Neural progenitor cell (in vitro differentiated cells): Measurements from ENCODE around the gene CD83. TPM values are rescaled to one million over a fixed set of nuclear protein-coding genes. Genes with fewer than 3 reads are reported as not detected.

Experiments used
- DNase-seq: peaks from one replicate; pipeline ENCODE4 v3.0.0-alpha.2; 2016; ENCODE audit warnings: low spot score
- H2AFZ ChIP-seq: fragments of 200-600 bp; sonication (generic); replicated peaks from 2 replicates; pipeline ENCODE4 v1.6.1; 2016; ENCODE audit warnings: antibody characterized with exemption
- H3F3A ChIP-seq: fragments of 200-600 bp; sonication (generic); 2 replicates; pipeline ENCODE4 v1.6.1; 2016; ENCODE audit warnings: antibody characterized with exemption, low read depth
- H3K27ac ChIP-seq: fragments of 200-600 bp; sonication (generic); 2 replicates; pipeline ENCODE4 v1.5.1; 2016; ENCODE audit warnings: mild to moderate bottlenecking
- H3K27me3 ChIP-seq: fragments of 200-600 bp; sonication (generic); 2 replicates; pipeline ENCODE4 v1.6.1; 2016; ENCODE audit warnings: mild to moderate bottlenecking, moderate library complexity
- H3K36me3 ChIP-seq: fragments of 200-600 bp; sonication (generic); 2 replicates; pipeline ENCODE4 v1.5.1; 2016
- H3K4me1 ChIP-seq: fragments of 200-600 bp; sonication (generic); 2 replicates; pipeline ENCODE4 v1.6.1; 2016; ENCODE audit warnings: mixed run types
- H3K4me2 ChIP-seq: fragments of 200-600 bp; sonication (generic); 2 replicates; pipeline ENCODE4 v1.6.1; 2016
- H3K4me3 ChIP-seq: fragments of 200-600 bp; sonication (generic); 2 replicates; pipeline ENCODE4 v1.5.1; 2016
- H3K79me2 ChIP-seq: fragments of 200-600 bp; sonication (generic); 2 replicates; pipeline ENCODE4 v1.6.1; 2016; ENCODE audit warnings: low read depth
- H3K9ac ChIP-seq: fragments of 200-600 bp; sonication (generic); 2 replicates; pipeline ENCODE4 v1.6.1; 2016
- H3K9me3 ChIP-seq: fragments of 200-600 bp; sonication (generic); 2 replicates; pipeline ENCODE4 v1.5.1; 2016; ENCODE audit warnings: low read depth
- H4K20me1 ChIP-seq: fragments of 200-600 bp; sonication (generic); 2 replicates; pipeline ENCODE4 v1.6.1; 2016; ENCODE audit warnings: low read depth
- H3K27ac Mint-ChIP-seq: 3 replicates; pipeline ENCODE4 v1.8.0; 2021; ENCODE audit warnings: mixed read lengths
- H3K27me3 Mint-ChIP-seq: 2 replicates; pipeline ENCODE4 v1.8.0; 2022; ENCODE audit warnings: low read depth, mild to moderate bottlenecking, inconsistent platforms, moderate library complexity, mixed read lengths; ENCODE audit not compliant: insufficient read depth
- H3K36me3 Mint-ChIP-seq: 3 replicates; pipeline ENCODE4 v1.8.0; 2021; ENCODE audit warnings: mixed read lengths
- H3K4me1 Mint-ChIP-seq: 3 replicates; pipeline ENCODE4 v1.8.0; 2021; ENCODE audit warnings: mixed read lengths
- H3K4me3 Mint-ChIP-seq: 3 replicates; pipeline ENCODE4 v1.8.0; 2021; ENCODE audit warnings: mild to moderate bottlenecking, moderate library complexity, mixed read lengths
- H3K9me3 Mint-ChIP-seq: 3 replicates; pipeline ENCODE4 v1.8.0; 2020; ENCODE audit warnings: mixed read lengths
- EZH2 ChIP-seq: fragments of 200-600 bp; sonication (generic); IDR thresholded peaks from 2 replicates; pipeline ENCODE4 v1.6.1; 2017; ENCODE audit warnings: antibody characterized with exemption, mild to moderate bottlenecking, moderate library complexity
- EZH2phosphoT487 ChIP-seq: fragments of 200-600 bp; sonication (generic); IDR thresholded peaks from 2 replicates; pipeline ENCODE4 v1.6.1; 2017; ENCODE audit warnings: antibody characterized with exemption
- small RNA-seq: library from RNA; depleted of rRNA; stranded (forward); fragments of <200 nt; gene quantifications from one replicate; pipeline ENCODE3, GENCODE V24; 2015
- total RNA-seq: library from RNA; depleted of rRNA; stranded (reverse); fragments of >200 nt; gene quantifications from 2 replicates; pipeline ENCODE4 v1.2.3, GENCODE V29; 2015; ENCODE audit warnings: low replicate concordance
- TF ChIP-seq, protein P1 (sequence below): fragments of 200-600 bp; sonication (generic); IDR thresholded peaks from 2 replicates; pipeline ENCODE4 v1.5.1; 2017; ENCODE audit warnings: antibody characterized with exemption, mild to moderate bottlenecking

Gene CD83
- total RNA-seq, 1 donor from 2014 or later: 0.80 TPM

DNA sequence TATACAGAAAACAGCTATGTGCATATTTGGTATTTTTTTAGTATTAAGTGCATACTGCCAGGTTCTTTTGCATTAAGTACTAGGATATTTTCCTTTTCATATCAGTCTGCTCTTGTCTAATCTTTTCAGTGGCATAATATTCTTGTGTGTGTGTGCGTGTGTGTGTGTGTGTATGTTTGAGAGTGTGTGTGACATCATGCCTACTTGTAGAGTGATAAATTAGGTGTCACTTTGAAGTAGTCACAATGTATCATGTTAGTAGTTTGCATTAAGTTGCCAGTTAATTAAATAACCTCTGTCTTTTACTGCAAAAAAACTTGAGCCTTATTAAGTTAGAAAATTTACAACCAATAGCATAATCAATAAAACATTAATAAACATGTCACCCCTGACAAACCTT, 65.3 kb downstream of the CD83 start:
- no peak overlapping the region for H3K27ac ChIP-seq
- no peak for DNase-seq
- H4K20me1 ChIP-seq: no peaks in the 10 kb centered on the region
- H3K4me2 ChIP-seq: no peak overlapping the region
- Mint-ChIP-seq H3K27ac (no peak overlapping the region), H3K4me1 (no peaks in the 10 kb centered on the region), H3K9me3 (peaks cover 2% of the 10 kb centered on the region), H3K4me3 (no peak overlapping the region), H3K36me3 (no peaks in the 10 kb centered on the region), H3K27me3 (no peaks in the 10 kb centered on the region)
- H3F3A ChIP-seq: no peaks in the 10 kb centered on the region
- H3K27me3 ChIP-seq: no peaks in the 10 kb centered on the region
- TF ChIP-seq EZH2: no peak
- no peak for TF ChIP-seq EZH2phosphoT487
- TF ChIP-seq, protein P1, sequence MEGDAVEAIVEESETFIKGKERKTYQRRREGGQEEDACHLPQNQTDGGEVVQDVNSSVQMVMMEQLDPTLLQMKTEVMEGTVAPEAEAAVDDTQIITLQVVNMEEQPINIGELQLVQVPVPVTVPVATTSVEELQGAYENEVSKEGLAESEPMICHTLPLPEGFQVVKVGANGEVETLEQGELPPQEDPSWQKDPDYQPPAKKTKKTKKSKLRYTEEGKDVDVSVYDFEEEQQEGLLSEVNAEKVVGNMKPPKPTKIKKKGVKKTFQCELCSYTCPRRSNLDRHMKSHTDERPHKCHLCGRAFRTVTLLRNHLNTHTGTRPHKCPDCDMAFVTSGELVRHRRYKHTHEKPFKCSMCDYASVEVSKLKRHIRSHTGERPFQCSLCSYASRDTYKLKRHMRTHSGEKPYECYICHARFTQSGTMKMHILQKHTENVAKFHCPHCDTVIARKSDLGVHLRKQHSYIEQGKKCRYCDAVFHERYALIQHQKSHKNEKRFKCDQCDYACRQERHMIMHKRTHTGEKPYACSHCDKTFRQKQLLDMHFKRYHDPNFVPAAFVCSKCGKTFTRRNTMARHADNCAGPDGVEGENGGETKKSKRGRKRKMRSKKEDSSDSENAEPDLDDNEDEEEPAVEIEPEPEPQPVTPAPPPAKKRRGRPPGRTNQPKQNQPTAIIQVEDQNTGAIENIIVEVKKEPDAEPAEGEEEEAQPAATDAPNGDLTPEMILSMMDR: no peak
- no peak overlapping the region for H3K9ac ChIP-seq
- H2AFZ ChIP-seq: no peak overlapping the region
- H3K79me2 ChIP-seq: no peaks in the 10 kb centered on the region
- H3K9me3 ChIP-seq: no peaks in the 10 kb centered on the region
- H3K4me1 ChIP-seq: peaks cover 6% of the 10 kb centered on the region
- no peaks in the 10 kb centered on the region for H3K36me3 ChIP-seq
- H3K4me3 ChIP-seq: no peak overlapping the region

Small RNAs within 50 kb of the gene (small RNA-seq; reads per million reads assigned to genes)
- gene RNU7-133P: not detected

Other genes starting within 250 kb of the CD83 start
- 10.3 and 15.3 TPM in 2 replicates for gene RNF182, start 192.8 kb upstream of the CD83 start, total RNA-seq